HepG2 (cell line): ENCODE measurements around the gene KIAA0232. TPM values are rescaled to one million over a fixed set of nuclear protein-coding genes. Genes with fewer than 3 reads are reported as not detected.
A peak's percentile ranks its signal among the peaks of the same experiment; 100 is the strongest.

Experiments
- ATAC-seq: fragments of 200-7000 bp; cut with Tn5 transposase; 3 replicates; pipeline ENCODE4 v1.9.1; 2020; ENCODE audit warnings: mild to moderate bottlenecking, moderate library complexity
- BruUV-seq: library from RNA; stranded (reverse); fragments of 400-500 nt; replicated peaks from 2 replicates; lab custom pipeline; 2021; lab: Mats Ljungman, UMichigan
- CTCF ChIA-PET: fragments of 300-600 bp; formaldehyde crosslinking; extraction: SDS; loops from one replicate; lab custom pipeline; 2021; ENCODE audit warnings: low total read pairs, inconsistent platforms, low intra/inter-chr PET ratio; lab: Yijun Ruan, JAX
- POLR2A ChIA-PET: fragments of 350-600 bp; sonication (Branson Sonifier 250); formaldehyde crosslinking; loops from one replicate; lab custom pipeline; 2020; ENCODE audit warnings: antibody characterized with exemption, inconsistent platforms; lab: Yijun Ruan, JAX
- DNase-seq: peaks from one replicate; pipeline ENCODE4 v3.0.0-alpha.2; 2015; ENCODE audit warnings: low spot score
- FAIRE-seq: peaks from 3 replicates; lab custom pipeline; 2011; peaks lifted over from hg19 to GRCh38; lab: Jason Lieb, UNC
- H2AFZ ChIP-seq: one replicate; pipeline ENCODE4 v1.6.1; 2011; ENCODE audit warnings: low read length, inconsistent platforms
- H3K27ac ChIP-seq: fragments of 300-600 bp; 3 replicates; pipeline ENCODE4 v1.8.0; 2011; ENCODE audit warnings: mixed run types, mild to moderate bottlenecking, mixed read lengths, low read length, inconsistent platforms; ENCODE audit not compliant: insufficient read depth; ENCODE audit errors: extremely low read length
- H3K27me3 ChIP-seq, 2 experiments: fragments of 200-600 bp in 1 of 2; 2 replicates in 1 of 2; 3 replicates in 1 of 2; pipeline versions ENCODE4 v1.6.0 to v1.8.0; 2011; ENCODE audit warnings: low read length in 2 of 2, mild to moderate bottlenecking in 2 of 2, moderate library complexity in 2 of 2, inconsistent platforms in 1 of 2; ENCODE audit not compliant: insufficient read depth in 2 of 2, control insufficient read depth in 1 of 2
- H3K36me3 ChIP-seq, 2 experiments: fragments of 200-600 bp in 1 of 2; replicated peaks in 1 of 2; 2 replicates in 1 of 2; 3 replicates in 1 of 2; pipeline versions ENCODE4 v1.5.1 to v1.8.0; 2011; ENCODE audit warnings: low read length in 2 of 2, inconsistent platforms in 1 of 2; ENCODE audit not compliant: insufficient read depth in 2 of 2, control insufficient read depth in 1 of 2
- H3K4me1 ChIP-seq: 2 replicates; pipeline ENCODE4 v1.5.1; 2012; ENCODE audit warnings: low read length, inconsistent platforms; ENCODE audit not compliant: insufficient read depth
- H3K4me2 ChIP-seq: 2 replicates; pipeline ENCODE4 v1.6.0; 2011; ENCODE audit warnings: low read depth, low read length, inconsistent platforms
- H3K4me3 ChIP-seq, 3 experiments: fragments of 200-600 bp in 1 of 3; sonication (generic), shearing (Covaris generic) in 1 of 3; replicated peaks in 1 of 3; 2 replicates each; pipeline ENCODE4 v1.5.1; 2011 to 2016; ENCODE audit warnings: low read length in 3 of 3, inconsistent platforms in 2 of 3, low read depth in 2 of 3, mild to moderate bottlenecking in 2 of 3, control low read depth in 1 of 3, mixed read lengths in 1 of 3; ENCODE audit not compliant: insufficient read depth in 1 of 3
- H3K79me2 ChIP-seq: one replicate; pipeline ENCODE4 v1.6.1; 2011; ENCODE audit warnings: low read length, inconsistent platforms; ENCODE audit not compliant: insufficient read depth
- H3K9ac ChIP-seq: 2 replicates; pipeline ENCODE4 v1.6.0; 2011; ENCODE audit warnings: mild to moderate bottlenecking, low read depth, low read length, inconsistent platforms; ENCODE audit not compliant: insufficient read depth
- H3K9me3 ChIP-seq: 2 replicates; pipeline ENCODE4 v1.5.1; 2012; ENCODE audit warnings: mild to moderate bottlenecking, low read length
- H4K20me1 ChIP-seq: 2 replicates; pipeline ENCODE4 v1.6.0; 2011; ENCODE audit warnings: inconsistent platforms, mild to moderate bottlenecking, low read length, moderate library complexity; ENCODE audit not compliant: insufficient read depth
- ATRX ChIP-seq: sonication (generic); formaldehyde crosslinking; IDR thresholded peaks from 2 replicates; pipeline ENCODE4 v1.4.0; 2020; ENCODE audit warnings: missing genetic modification reagents, borderline replicate concordance
- CTCF ChIP-seq: sonication (generic); formaldehyde crosslinking; IDR thresholded peaks from 2 replicates; pipeline ENCODE4 v1.5.0; 2020; ENCODE audit warnings: mild to moderate bottlenecking, missing genetic modification reagents, moderate library complexity
- E2F2 ChIP-seq: sonication (generic); formaldehyde crosslinking; IDR thresholded peaks from 2 replicates; pipeline ENCODE4 v1.4.0; 2020; ENCODE audit warnings: missing genetic modification reagents, borderline replicate concordance
- JARID2 ChIP-seq: sonication (generic); formaldehyde crosslinking; IDR thresholded peaks from 2 replicates; pipeline ENCODE4 v1.8.1; 2023; ENCODE audit warnings: missing genetic modification reagents, inconsistent platforms; ENCODE audit not compliant: insufficient replicate concordance
- MED1 ChIP-seq: sonication (generic); formaldehyde crosslinking; IDR thresholded peaks from 2 replicates; pipeline ENCODE4 v1.4.0; 2020; ENCODE audit warnings: missing genetic modification reagents
- STAG1 ChIP-seq: sonication (generic); formaldehyde crosslinking; IDR thresholded peaks from 2 replicates; pipeline ENCODE4 v1.4.0; 2020; ENCODE audit warnings: missing genetic modification reagents
- ZNF18 ChIP-seq: sonication (generic); formaldehyde crosslinking; IDR thresholded peaks from 2 replicates; pipeline ENCODE4 v1.8.0; 2022; ENCODE audit warnings: mild to moderate bottlenecking, missing genetic modification reagents; ENCODE audit not compliant: insufficient replicate concordance
- ZNF251 ChIP-seq: sonication (generic); formaldehyde crosslinking; IDR thresholded peaks from 2 replicates; pipeline ENCODE4 v1.9.0; 2021; ENCODE audit warnings: mild to moderate bottlenecking, missing genetic modification reagents
- ZZZ3 ChIP-seq: sonication (generic); formaldehyde crosslinking; IDR thresholded peaks from 2 replicates; pipeline ENCODE4 v1.4.0; 2020; ENCODE audit warnings: missing genetic modification reagents, mild to moderate bottlenecking, borderline replicate concordance
- in situ Hi-C: cut with HindIII; loops from 2 replicates; pipeline ENCODE4 v1.10.0; 2017; ENCODE audit warnings: low pct_unique_long_range_greater_than_20kb; ENCODE audit not compliant: extremely low pct_ligation_motif_present
- intact Hi-C: fragments of 100-400 bp; cut with micrococcal nuclease; formaldehyde crosslinking; loops from one replicate; pipeline ENCODE4 v1.10.0; 2022; ENCODE audit not compliant: unreplicated experiment
- polyA plus RNA-seq, 8 experiments: library from polyadenylated mRNA; depleted of rRNA in 3 of 8; stranded (reverse) in 7 of 8; unstranded in 1 of 8; fragments of >200 nt; fragmentation: Illumina TruSeq in 4 of 8; extraction: Trizol in 4 of 8; gene quantifications; 2 replicates each; pipeline versions ENCODE4 v1.2.1 to v1.2.3, GENCODE V29; 2011 to 2016; ENCODE audit warnings: low read depth in 4 of 8, missing spikeins in 1 of 8, mixed read lengths in 1 of 8; ENCODE audit not compliant: insufficient read depth in 1 of 8
- total RNA-seq, 5 experiments: library from RNA; depleted of rRNA; stranded (reverse); fragments of >200 nt; fragmentation: Illumina TruSeq; extraction: Trizol; gene quantifications; 2 replicates each; pipeline ENCODE4 v1.2.3, GENCODE V29; 2016; ENCODE audit warnings: low read depth in 1 of 5
- TF ChIP-seq, protein P1 (sequence below): sonication (generic); formaldehyde crosslinking; IDR thresholded peaks from 2 replicates; pipeline ENCODE4 v1.4.0; 2020; ENCODE audit warnings: missing genetic modification reagents, borderline replicate concordance

The KIAA0232 gene
- total and polyA plus RNA-seq, 2 of the 13 experiments (the other 11 are each of a cell fraction or from before 2014, with no cell fraction given), result 7.8 to 17.1 TPM

DNA sequence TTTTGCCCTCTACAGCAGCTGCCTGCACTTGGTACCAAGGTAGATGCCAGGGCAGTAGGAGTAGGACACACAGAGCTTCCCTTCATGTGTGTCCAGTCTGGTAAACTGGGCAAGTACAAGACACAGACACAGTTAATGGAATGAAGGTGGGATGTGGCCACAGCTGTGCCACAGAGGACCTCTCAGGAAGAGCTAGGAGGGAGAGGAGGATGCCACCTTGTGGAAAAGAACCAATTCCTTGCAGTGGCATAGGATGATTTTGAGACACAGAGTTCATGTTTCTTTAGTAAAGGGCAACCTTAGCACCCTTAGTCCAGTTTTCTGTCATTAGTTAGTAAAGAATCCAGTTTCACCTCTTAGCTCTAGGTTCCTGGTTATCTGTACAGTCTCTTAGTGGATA lies 90.8 kb downstream of the KIAA0232 start:
- Histone ChIP-seq H3K9me3 (no peaks in the 10 kb centered on the region), H3K36me3 (peaks cover 15 to 66% of the 10 kb centered on the region in 2 experiments), H2AFZ (no peak overlapping the region), H3K27me3 (no peaks in the 10 kb centered on the region), H3K4me1 (no peaks in the 10 kb centered on the region), H3K9ac (no peak overlapping the region), H3K4me3 (no peak overlapping the region), H4K20me1 (peaks cover 3% of the 10 kb centered on the region; the same call in 1 of the 2 replicates), H3K79me2 (no peaks in the 10 kb centered on the region), H3K27ac (no peak overlapping the region), H3K4me2 (no peak overlapping the region)
- intact Hi-C loops, result no loop called here
- FAIRE-seq, result peak; percentile 51
- ChIA-PET POLR2A (interaction anchor here (0.8 to 2.9 kb wide), 5 partner anchors 20 to 200 kb away, joined by 3 to 13 read pairs (median 3); a partner anchor contains a TSS), CTCF (interaction anchor here (1.1 to 2.5 kb wide), 3 partner anchors 110 to 153 kb away, joined by 3 to 50 read pairs (median 3); no protein-coding TSS in a partner anchor)
- BruUV-seq, result no TSS peak
- ATAC-seq, result peak; percentile 60
- TF ChIP-seq E2F2 (no peak), ZZZ3 (CRISPR knock-in tag) (no peak), ATRX (no peak), STAG1 (CRISPR knock-in tag) (peak; percentile 55), ZNF18 (CRISPR knock-in tag) (no peak), MED1 (CRISPR knock-in tag) (0 out of 2 replicates have a peak, but pooled peaks have one; percentile 9), JARID2 (no peak), CTCF (CRISPR knock-in tag) (peak; percentile 44), ZNF251 (no peak)
- TF ChIP-seq, protein P1, sequence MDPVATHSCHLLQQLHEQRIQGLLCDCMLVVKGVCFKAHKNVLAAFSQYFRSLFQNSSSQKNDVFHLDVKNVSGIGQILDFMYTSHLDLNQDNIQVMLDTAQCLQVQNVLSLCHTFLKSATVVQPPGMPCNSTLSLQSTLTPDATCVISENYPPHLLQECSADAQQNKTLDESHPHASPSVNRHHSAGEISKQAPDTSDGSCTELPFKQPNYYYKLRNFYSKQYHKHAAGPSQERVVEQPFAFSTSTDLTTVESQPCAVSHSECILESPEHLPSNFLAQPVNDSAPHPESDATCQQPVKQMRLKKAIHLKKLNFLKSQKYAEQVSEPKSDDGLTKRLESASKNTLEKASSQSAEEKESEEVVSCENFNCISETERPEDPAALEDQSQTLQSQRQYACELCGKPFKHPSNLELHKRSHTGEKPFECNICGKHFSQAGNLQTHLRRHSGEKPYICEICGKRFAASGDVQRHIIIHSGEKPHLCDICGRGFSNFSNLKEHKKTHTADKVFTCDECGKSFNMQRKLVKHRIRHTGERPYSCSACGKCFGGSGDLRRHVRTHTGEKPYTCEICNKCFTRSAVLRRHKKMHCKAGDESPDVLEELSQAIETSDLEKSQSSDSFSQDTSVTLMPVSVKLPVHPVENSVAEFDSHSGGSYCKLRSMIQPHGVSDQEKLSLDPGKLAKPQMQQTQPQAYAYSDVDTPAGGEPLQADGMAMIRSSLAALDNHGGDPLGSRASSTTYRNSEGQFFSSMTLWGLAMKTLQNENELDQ (CRISPR knock-in tag), result no peak
- in situ Hi-C loops, result no loop called here
- no peak for DNase-seq
